ENCODE measurements around the gene DCTPP1. TPM values are rescaled to one million over a fixed set of nuclear protein-coding genes. Genes with fewer than 3 reads are reported as not detected.
"Not testable (repeated sequence)": the region's sequence is repeated elsewhere in the genome, so short reads cannot be mapped to it uniquely, and the experiment has no call there.

The DCTPP1 gene
- 28.4 TPM for polyA plus RNA-seq (ENCODE audit: insufficient read length)

GRCh38 chr16:30429678-30430427 is at the start of gene DCTPP1:
TSS of gene DCTPP1 (minus strand) at chr16:30430030. CDS start at chr16:30429980, 50 bp downstream.
- peak; percentile 96 for DNase-seq

GRCh38 chr16:30478766-30479478 is 49.1 kb upstream of the DCTPP1 start:
- DNase-seq: no peak

- not testable (repeated sequence) for DNase-seq
These were observed 47.9 kb upstream of the DCTPP1 start for GRCh38 chr16:30477773-30478172.

- DNase-seq: no peak
These were observed 47.2 kb upstream of the DCTPP1 start for GRCh38 chr16:30476991-30477390.

GRCh38 chr16:30474684-30475083 is 44.9 kb upstream of the DCTPP1 start:
- no peak for DNase-seq

- no peak for DNase-seq
These were observed 44.2 kb upstream of the DCTPP1 start for GRCh38 chr16:30474074-30474452.

GRCh38 chr16:30473231-30474073 is 43.6 kb upstream of the DCTPP1 start:
- peak; percentile 19 for DNase-seq

- DNase-seq: peak; percentile 8
These were observed 42.6 kb upstream of the DCTPP1 start, which contains the start of gene ITGAL for GRCh38 chr16:30472328-30472942. TSS of gene ITGAL (plus strand) at chr16:30472742. CDS start at chr16:30472838, 96 bp downstream.

GRCh38 chr16:30470632-30470995 is 40.8 kb upstream of the DCTPP1 start:
- DNase-seq: no peak

GRCh38 chr16:30470170-30470512 is 40.3 kb upstream of the DCTPP1 start:
- DNase-seq: no peak

- DNase-seq: no peak
These were observed 34.2 kb upstream of the DCTPP1 start for GRCh38 chr16:30464078-30464477.

GRCh38 chr16:30461426-30461825 is 31.6 kb upstream of the DCTPP1 start:
- DNase-seq: not testable (repeated sequence)

- no peak for DNase-seq
These were observed 29.6 kb upstream of the DCTPP1 start for GRCh38 chr16:30459456-30459855.

GRCh38 chr16:30458561-30459394 is 28.9 kb upstream of the DCTPP1 start:
- peak; percentile 15 for DNase-seq

- DNase-seq: no peak
These were observed 28.1 kb upstream of the DCTPP1 start for GRCh38 chr16:30457743-30458560.

GRCh38 chr16:30457256-30457655 is 27.4 kb upstream of the DCTPP1 start:
- no peak for DNase-seq

- DNase-seq: no peak
These were observed 26.5 kb upstream of the DCTPP1 start for GRCh38 chr16:30456302-30456701.

GRCh38 chr16:30452709-30453580 is 23.1 kb upstream of the DCTPP1 start:
- DNase-seq: not testable (repeated sequence)

GRCh38 chr16:30449116-30449435 is 19.2 kb upstream of the DCTPP1 start:
- no peak for DNase-seq

Measured in hindlimb muscle (tissue), 1 donor.